Body of pancreas (tissue), 4 donors: ENCODE measurements around the gene HBA1.

Experiments
- CTCF ChIP-seq, 7 experiments: fragments of 450-650 bp in 4 of 7; fragments of 200-600 bp in 3 of 7; sonication (generic) in 3 of 7; IDR thresholded peaks; one replicate each; pipeline ENCODE4 v1.5.1; 2016 to 2019; ENCODE audit warnings: antibody characterized with exemption in 7 of 7
- POLR2A ChIP-seq, 3 donors: fragments of 450-650 bp; IDR thresholded peaks; one replicate each; pipeline ENCODE4 v1.6.1; 2016; ENCODE audit warnings: antibody characterized with exemption in 3 of 3, mild to moderate bottlenecking in 2 of 3

DNA sequence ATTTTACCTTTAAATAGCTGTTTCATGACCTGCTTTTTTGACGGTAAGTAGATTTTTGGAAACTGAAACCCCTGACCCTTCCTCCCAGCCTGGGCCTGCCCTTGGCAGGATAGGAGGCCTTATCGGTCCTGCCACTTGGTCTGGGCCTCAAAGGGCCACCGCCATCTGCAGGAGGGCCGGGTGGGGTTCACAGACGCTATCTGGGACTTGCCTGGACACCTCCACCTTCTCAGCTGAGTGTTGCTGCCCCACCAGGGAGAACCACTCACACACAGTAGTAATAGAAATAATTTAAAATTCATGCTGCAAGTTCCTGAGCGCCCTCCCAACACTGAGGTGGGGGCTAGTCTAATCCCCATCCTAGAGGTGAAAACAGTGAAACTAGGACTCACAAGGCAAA lies 33.4 kb upstream of the HBA1 start:
- TF ChIP-seq POLR2A (IDR thresholded peaks at IDR 0.05): no peak
- TF ChIP-seq CTCF (IDR thresholded peaks at IDR 0.05): no peak
